Activated T-cell treated with anti-CD3 and anti-CD28 coated beads for 1 hour (primary cell): Measurements from ENCODE around the gene ANKFN1.

Experiments used
- DNase-seq: peaks from one replicate; pipeline ENCODE4 v3.0.0-alpha.2; 2020; ENCODE audit warnings: low read depth

ANKFN1 gene

GRCh38 chr17:56502120-56502654 is 348.9 kb downstream of the ANKFN1 start:
- no peak for DNase-seq

- no peak for DNase-seq
Observed at GRCh38 chr17:56505154-56505756, 352.0 kb downstream of the ANKFN1 start.

GRCh38 chr17:56506349-56506748 is 353.1 kb downstream of the ANKFN1 start:
- DNase-seq, result no peak

DNA sequence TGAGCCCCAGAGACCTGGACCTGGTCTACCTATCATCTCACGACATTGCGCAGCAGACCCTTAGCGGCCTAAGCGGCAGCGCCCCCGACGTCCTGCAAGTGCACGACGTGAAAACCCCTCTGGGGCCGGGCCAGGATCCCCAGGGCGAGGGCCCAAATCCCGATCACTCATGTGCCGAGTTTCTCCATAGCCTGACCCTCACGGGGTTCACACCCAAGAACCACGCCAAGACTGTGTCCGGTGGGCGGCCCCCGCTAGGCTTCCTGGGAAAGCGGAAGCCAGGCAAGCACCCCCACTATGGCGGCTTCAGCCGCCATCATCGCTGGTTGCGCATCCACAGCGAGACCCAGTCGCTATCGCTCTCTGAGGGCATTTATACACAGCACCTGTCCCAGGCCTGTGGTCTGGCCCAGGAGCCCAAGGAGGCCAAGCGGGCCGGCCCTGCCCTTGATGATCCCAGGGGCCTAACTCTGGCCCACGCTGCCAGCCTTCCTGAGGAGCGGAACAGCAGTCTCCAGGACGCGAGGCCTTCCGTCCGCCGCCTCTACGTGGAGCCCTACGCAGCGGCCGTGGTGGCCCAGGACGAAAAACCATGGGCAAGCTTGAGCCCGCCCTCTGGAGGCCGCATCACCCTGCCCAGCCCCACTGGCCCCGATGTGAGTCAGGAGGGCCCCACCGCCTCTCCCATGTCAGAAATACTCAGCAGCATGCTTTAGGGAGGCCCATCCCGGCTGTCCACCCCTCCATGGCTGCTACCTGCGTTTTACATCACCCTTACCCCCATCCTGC is 357.5 kb downstream of the ANKFN1 start:
- no peak for DNase-seq

DNA sequence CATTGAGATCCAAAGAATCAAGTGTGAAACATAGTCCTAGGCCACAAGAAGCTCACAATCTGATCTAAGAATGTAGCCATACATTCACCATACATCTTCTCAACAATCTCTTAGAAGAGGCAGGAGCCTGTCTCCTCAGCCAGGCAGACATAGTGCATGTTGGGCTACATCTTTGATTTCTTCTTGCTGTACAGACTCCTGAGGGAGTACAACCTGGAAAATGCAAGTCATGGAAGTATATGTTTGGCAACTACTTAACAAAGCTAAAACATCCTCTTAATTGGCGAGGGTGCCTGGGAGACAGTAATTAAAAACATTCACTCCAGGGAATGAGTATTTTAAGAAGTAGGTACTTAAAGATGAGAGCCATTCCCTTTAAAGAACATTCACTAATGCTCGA is 361.0 kb downstream of the ANKFN1 start:
- DNase-seq, result no peak

GRCh38 chr17:56514899-56515298 is 361.6 kb downstream of the ANKFN1 start:
- no peak for DNase-seq

GRCh38 chr17:56521414-56522141 is 368.3 kb downstream of the ANKFN1 start:
- DNase-seq, result no peak

DNA sequence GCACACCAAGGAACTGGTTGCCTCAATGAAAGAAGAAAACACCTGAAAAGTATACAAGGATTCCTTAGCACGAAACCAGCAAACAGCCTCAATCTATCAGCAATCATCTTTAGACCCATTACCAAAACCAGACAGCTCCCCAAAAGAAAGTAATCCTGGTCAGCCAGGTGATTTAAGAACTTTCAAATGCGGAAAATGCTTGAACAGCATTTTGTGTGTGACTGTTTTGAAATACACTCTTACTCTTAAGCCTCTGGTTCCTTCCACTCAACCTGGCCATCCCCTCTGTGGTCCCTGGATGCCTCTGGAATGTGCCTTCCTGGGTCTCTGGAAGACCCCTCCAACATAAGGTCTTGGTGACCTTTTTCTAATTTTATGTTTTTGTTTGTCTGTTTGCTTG is 369.8 kb downstream of the ANKFN1 start:
- no peak for DNase-seq

DNA sequence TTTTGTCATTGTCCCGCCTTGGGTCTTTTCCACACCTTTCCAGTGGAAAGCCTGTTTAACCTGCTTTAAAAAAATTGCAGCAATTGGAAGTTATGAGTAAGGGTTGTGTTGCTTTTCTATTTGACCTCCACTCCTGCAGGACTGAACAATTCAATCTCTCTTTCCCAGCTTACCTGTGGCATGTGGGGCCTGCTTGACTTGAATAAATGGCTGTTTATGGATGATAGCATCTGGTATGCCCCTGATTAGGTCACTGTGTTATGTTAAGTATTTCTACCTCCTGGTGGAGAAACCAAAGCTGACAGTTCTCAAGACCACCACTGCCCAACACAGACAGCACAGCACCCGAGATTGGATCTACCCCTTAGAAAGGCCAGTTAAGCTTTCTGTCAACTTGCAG is 375.4 kb downstream of the ANKFN1 start:
- DNase-seq, result no peak

DNA sequence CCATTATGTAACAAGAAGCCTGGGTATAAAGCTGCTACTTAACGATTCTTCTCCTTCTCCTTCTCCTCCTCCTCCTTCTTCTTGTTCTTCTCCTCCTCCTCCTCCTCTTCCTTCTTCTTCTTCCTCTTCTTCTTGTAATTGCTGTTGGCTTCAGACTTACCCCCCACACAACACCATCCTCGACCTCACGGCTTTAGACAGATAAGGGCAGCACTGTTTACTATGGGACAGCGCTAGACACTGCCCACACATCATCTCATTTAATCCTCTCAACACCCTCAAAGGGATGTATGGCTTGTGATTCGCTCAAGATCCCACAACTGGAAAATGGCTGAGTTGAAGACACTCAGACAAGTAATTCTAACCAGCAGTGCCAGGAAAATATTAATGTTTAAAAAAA is 379.7 kb downstream of the ANKFN1 start:
- no peak for DNase-seq

DNA sequence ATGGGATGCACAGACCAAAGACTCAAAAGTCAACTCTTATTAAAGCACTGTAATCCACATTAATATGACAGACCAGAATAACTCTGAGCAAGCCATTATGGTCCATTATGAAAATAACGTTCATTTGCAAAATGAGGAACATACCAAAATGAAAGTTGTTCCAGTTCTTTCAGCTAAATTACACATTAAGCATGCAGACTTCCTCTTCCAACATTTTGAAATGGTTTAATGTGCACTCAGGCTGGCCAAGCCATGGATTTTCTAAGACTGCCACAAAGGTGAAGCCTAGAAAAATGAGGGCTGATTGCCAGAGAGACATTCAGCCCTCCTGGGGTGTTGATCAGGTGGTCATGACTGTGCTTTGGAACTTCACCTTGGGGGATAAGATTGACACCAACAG is 383.5 kb downstream of the ANKFN1 start:
- no peak for DNase-seq

DNA sequence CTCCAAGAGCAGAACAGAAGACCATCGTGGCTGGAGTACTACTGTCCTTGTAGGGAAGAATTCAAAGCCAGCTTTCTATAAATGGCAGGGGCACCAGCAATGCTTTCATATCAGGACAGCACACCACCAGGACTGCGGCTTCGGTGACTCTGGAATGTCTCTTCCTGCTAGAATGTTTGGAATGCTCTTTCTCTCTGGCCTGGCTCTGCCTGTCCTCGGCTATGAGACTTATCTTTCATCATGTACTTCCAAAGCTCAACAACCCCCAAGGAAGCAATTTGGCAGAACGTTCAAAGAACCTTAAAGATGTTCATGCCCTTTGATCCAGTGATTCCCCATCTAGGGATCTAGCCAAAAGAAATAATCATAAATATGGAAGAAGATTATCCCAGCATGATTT is 387.6 kb downstream of the ANKFN1 start:
- DNase-seq, result no peak

GRCh38 chr17:56543280-56543679 is 390.0 kb downstream of the ANKFN1 start:
- no peak for DNase-seq

DNA sequence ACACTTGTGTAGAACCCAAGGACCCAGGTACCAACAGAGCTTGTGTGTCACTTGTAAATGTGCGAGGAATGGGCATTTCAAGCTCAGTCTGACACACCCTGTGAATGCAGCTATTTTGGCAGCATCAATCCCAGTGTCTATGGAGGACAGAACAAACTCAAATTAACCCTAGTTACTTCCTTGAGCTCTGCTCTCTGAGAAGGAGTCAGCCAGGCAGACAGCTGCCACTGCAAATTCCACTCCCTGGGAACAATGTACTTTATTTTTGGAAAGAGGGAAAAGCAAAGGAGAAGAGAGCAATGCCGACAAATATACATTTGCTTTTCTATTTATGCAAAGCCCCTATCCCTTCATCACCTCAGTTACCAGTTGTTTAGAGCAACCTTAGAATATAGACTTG is 391.8 kb downstream of the ANKFN1 start:
- no peak for DNase-seq

DNA sequence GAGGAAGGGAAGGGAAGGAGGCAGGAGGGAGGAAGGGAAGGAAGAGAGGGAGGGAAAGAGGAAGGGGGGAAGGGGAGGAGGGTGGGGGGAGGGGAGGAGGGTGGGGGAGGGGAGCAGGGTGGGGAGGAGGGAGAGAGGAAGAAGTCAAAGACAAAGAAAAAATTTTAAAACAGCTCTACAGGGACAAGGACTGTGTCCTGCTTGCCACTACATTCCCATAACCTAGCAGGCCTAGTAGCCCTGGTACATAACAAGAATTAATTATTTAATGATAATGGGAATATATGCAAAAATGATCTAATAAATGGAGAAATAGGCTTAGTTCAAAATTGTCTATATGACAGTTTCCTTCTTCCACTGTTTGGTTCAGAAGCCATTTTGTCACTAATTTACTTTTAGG is 392.7 kb downstream of the ANKFN1 start:
- DNase-seq, result no peak

- DNase-seq, result no peak
Observed at GRCh38 chr17:56548661-56549060, 395.4 kb downstream of the ANKFN1 start.

GRCh38 chr17:56549501-56549900 is 396.2 kb downstream of the ANKFN1 start:
- no peak for DNase-seq

DNA sequence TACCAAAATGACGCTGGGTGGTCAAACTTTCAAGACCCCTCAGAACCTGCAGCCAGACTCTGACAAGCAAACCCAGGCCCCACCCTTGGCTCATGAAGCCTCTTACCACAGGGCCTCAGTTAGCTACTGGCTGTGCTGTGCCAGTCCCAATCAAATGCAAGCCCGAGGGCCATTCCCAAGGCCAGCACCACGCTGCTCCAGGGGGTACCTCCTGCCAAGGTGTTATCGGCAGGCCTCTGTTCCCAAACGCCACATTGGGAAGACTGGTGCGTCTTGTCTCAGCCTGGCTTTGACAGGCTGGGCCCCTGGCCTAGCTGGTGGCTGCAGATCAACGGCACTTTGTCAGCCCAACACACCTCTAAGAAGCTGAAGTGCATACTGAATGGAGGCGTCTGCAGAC is 404.4 kb downstream of the ANKFN1 start:
- DNase-seq, result no peak

DNA sequence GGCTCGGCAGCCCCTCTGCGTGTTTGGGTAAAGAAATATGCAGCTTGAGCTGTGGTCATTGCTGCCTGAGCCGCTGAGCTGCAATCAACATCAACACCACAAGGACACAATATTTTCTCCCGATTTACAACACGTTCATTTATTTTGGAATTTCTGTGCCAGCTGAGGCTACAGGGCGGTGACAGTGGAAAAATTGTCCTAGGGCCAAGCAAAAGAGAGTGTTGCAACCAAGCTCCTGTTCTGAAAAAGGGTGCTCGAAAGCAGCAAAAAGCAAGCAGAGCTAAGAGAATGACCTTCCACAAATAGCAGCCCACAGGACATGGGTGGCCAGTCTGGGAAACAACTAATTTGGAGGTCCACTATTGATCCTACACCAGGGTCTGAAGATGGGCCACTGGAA is 404.8 kb downstream of the ANKFN1 start:
- no peak for DNase-seq
